ENCODE measurements around the gene UGT1A9. TPM values are rescaled to one million over a fixed set of nuclear protein-coding genes. Genes with fewer than 3 reads are reported as not detected.

The UGT1A9 gene
- total RNA-seq, 1 experiment from 2014 or later = not detected

DNA sequence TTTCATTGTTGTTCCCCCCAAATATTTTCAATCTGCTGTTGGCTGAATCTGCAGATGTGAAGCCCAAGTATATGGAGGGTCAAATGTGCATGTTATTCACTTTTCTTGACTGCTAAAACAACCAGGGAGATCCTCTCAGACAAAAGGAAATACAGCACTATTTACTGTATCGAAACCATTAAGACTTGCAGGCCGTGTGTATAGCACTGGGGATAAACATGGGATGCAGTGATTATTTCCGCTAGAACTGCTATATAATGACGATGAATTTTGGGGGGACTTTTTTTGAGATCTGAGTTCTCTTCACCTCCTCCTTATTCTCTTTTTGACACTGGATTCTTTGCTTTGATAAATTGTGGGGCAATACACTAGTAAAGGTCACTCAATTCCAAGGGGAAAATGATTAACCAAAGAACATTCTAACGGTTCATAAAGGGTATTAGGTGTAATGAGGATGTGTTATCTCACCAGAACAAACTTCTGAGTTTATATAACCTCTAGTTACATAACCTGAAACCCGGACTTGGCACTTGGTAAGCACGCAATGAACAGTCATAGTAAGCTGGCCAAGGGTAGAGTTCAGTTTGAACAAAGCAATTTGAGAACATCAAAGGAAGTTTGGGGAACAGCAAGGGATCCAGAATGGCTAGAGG lies 84.9 kb downstream of the UGT1A9 start:
- H3K9me3 Mint-ChIP-seq = peaks cover 9% of the 10 kb centered on the region in 2 experiments

More for the DNA sequence above, 84.9 kb downstream of the UGT1A9 start:
- Histone ChIP-seq H2BK5ac (ENCODE audit: insufficient read length, low read length) (no peak overlapping the region), H3K27ac (ENCODE audit: insufficient read length, low read depth, low read length) (no peak overlapping the region), H3K4ac (ENCODE audit: low read depth, low read length) (no peak overlapping the region), H3T11ph (ENCODE audit: low read length) (no peak overlapping the region), H4K20me1 (ENCODE audit: control insufficient read depth, insufficient read depth, insufficient read length) (no peaks in the 10 kb centered on the region), H3K23ac (ENCODE audit: insufficient read length, low read depth, low read length) (no peak overlapping the region), H3K79me2 (ENCODE audit: insufficient read depth, low read length) (no peaks in the 10 kb centered on the region), H2BK20ac (ENCODE audit: low read depth, low read length, poor library complexity, severe bottlenecking) (no peak overlapping the region), H3K4me2 (ENCODE audit: insufficient read depth, insufficient read length, low read length) (no peak overlapping the region), H3K56ac (ENCODE audit: insufficient read length, low read depth, low read length) (no peak overlapping the region), H3K27me3 (ENCODE audit: insufficient read depth, low read length) (no peaks in the 10 kb centered on the region), H3K14ac (ENCODE audit: insufficient read depth, low read length) (no peak overlapping the region), H2BK120ac (ENCODE audit: low read depth, low read length, poor library complexity, severe bottlenecking) (no peak overlapping the region), H2BK12ac (ENCODE audit: insufficient read length, low read depth, low read length) (no peak overlapping the region), H2BK15ac (ENCODE audit: low read depth, low read length) (no peak overlapping the region), H3K18ac (ENCODE audit: insufficient read length, low read depth, low read length) (no peak overlapping the region), H4K5ac (ENCODE audit: insufficient read length, low read depth, low read length) (no peak overlapping the region), H2AK5ac (ENCODE audit: insufficient read length, low read length) (no peak overlapping the region), H3K4me1 (ENCODE audit: insufficient read depth, low read length) (no peaks in the 10 kb centered on the region), H4K91ac (ENCODE audit: insufficient read length, low read depth, low read length) (no peak overlapping the region), H3K9me3 (ENCODE audit: control insufficient read depth, low read depth, low read length) (no peaks in the 10 kb centered on the region), H3K9ac (ENCODE audit: extremely low read depth, insufficient read length, low read length) (no peak overlapping the region), H2AFZ (ENCODE audit: low read length) (no peak overlapping the region), H3K23me2 (ENCODE audit: insufficient read length, low read depth, low read length, poor library complexity, severe bottlenecking) (no peaks in the 10 kb centered on the region), H4K8ac (replicated peaks; ENCODE audit: insufficient read length, low read depth, low read length) (no peak overlapping the region), H3K79me1 (ENCODE audit: insufficient read depth, low read depth, low read length, poor library complexity, severe bottlenecking) (no peaks in the 10 kb centered on the region)
- H3K4me1 Mint-ChIP-seq = peaks cover 5 to 8% of the 10 kb centered on the region in 2 experiments
- no CpG with 5 or more reads among the region's 7 CpGs for WGBS (ENCODE audit: extremely low coverage, insufficient read length, low lambda C conversion rate)
- no peak overlapping the region for H3K4me3 Mint-ChIP-seq
- TF ChIP-seq, protein P1, sequence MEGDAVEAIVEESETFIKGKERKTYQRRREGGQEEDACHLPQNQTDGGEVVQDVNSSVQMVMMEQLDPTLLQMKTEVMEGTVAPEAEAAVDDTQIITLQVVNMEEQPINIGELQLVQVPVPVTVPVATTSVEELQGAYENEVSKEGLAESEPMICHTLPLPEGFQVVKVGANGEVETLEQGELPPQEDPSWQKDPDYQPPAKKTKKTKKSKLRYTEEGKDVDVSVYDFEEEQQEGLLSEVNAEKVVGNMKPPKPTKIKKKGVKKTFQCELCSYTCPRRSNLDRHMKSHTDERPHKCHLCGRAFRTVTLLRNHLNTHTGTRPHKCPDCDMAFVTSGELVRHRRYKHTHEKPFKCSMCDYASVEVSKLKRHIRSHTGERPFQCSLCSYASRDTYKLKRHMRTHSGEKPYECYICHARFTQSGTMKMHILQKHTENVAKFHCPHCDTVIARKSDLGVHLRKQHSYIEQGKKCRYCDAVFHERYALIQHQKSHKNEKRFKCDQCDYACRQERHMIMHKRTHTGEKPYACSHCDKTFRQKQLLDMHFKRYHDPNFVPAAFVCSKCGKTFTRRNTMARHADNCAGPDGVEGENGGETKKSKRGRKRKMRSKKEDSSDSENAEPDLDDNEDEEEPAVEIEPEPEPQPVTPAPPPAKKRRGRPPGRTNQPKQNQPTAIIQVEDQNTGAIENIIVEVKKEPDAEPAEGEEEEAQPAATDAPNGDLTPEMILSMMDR (conservative IDR thresholded peaks at IDR 0.05) = no peak
- peaks cover 11% of the 10 kb centered on the region for H3K27me3 Mint-ChIP-seq (ENCODE audit: low read depth)
- H3K36me3 Mint-ChIP-seq (ENCODE audit: insufficient read depth in 1 of 3, low read depth in 3 of 3) = peaks cover 0 to 6% (median 2%) of the 10 kb centered on the region in 3 experiments; a peak in 4 of 7 replicates
- no peak overlapping the region for H3K27ac Mint-ChIP-seq
- no peak for DNase-seq

Measured in H9 (cell line).